ENCODE results near the gene MYPOP. TPM values are rescaled to one million over a fixed set of nuclear protein-coding genes. Genes with fewer than 3 reads are reported as not detected.
A peak's percentile ranks its signal among the peaks of the same experiment; 100 is the strongest.

The MYPOP gene
- total RNA-seq, 1 experiment from 2014 or later: 10.8 TPM

DNA sequence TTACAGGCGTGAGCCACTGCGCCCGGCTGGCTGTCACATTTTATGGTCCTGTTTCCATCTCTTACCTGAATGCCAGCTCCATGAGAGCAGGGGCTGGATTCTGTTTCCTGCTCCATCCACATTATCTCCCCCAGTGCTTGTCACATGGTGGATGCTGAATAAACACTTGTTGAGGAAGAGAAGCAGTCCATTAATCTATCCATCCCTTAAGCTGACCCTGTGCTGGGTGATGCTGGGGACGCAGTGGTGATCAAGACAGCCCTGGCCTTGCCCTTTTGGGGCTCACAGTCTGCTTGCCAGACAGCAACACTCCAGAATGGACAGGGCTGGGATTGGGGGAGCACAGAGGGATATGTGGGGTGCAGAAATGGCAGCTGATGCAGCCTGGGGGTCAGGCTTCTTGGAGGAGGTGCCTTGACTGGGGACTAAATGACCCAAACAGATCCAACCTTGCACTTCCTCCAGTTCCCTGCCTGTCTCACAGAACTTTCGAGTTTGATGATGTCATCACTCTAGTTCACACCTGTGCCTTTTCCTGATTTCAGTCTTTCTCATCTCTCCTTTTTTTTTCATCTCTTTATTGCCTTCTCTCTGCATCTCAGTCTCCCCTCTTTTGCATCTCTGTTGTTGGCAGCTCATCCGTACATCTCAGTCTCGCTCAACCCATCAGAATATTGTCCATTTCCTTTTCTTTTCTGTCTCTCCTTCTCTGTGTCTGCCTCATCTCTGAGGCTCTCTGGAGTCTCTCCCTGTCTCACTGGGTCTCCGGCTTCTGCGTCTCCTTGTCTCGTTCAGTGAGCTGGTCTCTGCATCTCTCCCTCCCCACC, 21.1 kb downstream of the MYPOP start:
- no peak for ATAC-seq
- Histone ChIP-seq H3K9ac (ENCODE audit: low read length) (0 out of 2 replicates have a peak overlapping the region, but pooled peaks have one; percentile 57), H2AFZ (ENCODE audit: low read depth, low read length, poor library complexity, severe bottlenecking) (no peak overlapping the region), H3K4me2 (ENCODE audit: low read length) (peak overlapping the region; percentile 96), H3K79me2 (ENCODE audit: insufficient read depth, low read length) (peaks cover 15% of the 10 kb centered on the region), H3K9me3 (ENCODE audit: control insufficient read depth in 1 of 2, insufficient read depth in 1 of 2, low read depth in 1 of 2, low read length in 2 of 2) (no peaks in the 10 kb centered on the region), H3K27ac (ENCODE audit: low read depth, low read length) (peak overlapping the region; percentile 68; the same call in 1 of the 2 replicates), H3K36me3 (ENCODE audit: control insufficient read depth in 1 of 2, insufficient read depth in 2 of 2, low read length in 2 of 2) (no peaks in the 10 kb centered on the region), H3K27me3 (ENCODE audit: insufficient read depth, low read length) (no peaks in the 10 kb centered on the region), H4K20me1 (ENCODE audit: insufficient read depth) (no peaks in the 10 kb centered on the region), H3K9me2 (ENCODE audit: insufficient read depth) (no peaks in the 10 kb centered on the region), H3K4me3 (replicated peaks in 1 of 2; ENCODE audit: low read depth in 1 of 2, low read length in 2 of 2) (no peak overlapping the region), H3K4me1 (ENCODE audit: control insufficient read depth in 1 of 2, insufficient read depth in 2 of 2, low read length in 2 of 2) (peaks cover 27 to 56% of the 10 kb centered on the region in 2 experiments)
- no peak for DNase-seq (ENCODE audit: low read depth, low spot score)
- ChIA-PET CTCF (interaction anchor here (1.0 to 5.0 kb wide), 4 partner anchors 17 to 195 kb away, joined by 3 to 45 read pairs (median 11); partner anchors contain the start of genes FOXA3 and SYMPK), POLR2A (interaction anchor here (3.3 kb wide), 1 partner anchor 17 kb away, joined by 24 read pairs; the partner anchor contains the start of genes FOXA3 and SYMPK), RAD21 (ENCODE audit: low non-redundant PET in 1 of 2, low total read pairs in 2 of 2, uncharacterized antibody in 2 of 2, unreplicated experiment in 2 of 2) (interaction anchor here in 1 of 2 experiments (0.8 to 1.3 kb wide), 2 partner anchors 17 to 18 kb away, joined by 4 read pairs; partner anchors contain the start of genes FOXA3 and SYMPK)
- no TSS peak for BruUV-seq (replicated peaks)
- intact Hi-C loops (cut with micrococcal nuclease): no loop called here
- TF ChIP-seq TCF7L2 (IDR thresholded peaks at IDR 0.05; ENCODE audit: borderline replicate concordance, extremely low read depth, insufficient read depth, insufficient read length) (no peak), EZH2phosphoT487 (IDR thresholded peaks at IDR 0.05; ENCODE audit: borderline replicate concordance) (no peak), CBX3 (IDR thresholded peaks at IDR 0.05; ENCODE audit: low read depth) (no peak), POLR2A (IDR thresholded peaks at IDR 0.05; ENCODE audit: borderline replicate concordance, extremely low read depth, insufficient read depth, insufficient read length) (no peak), SIN3A (IDR thresholded peaks at IDR 0.05; ENCODE audit: low read depth) (no peak)
- TF ChIP-seq, protein P1, sequence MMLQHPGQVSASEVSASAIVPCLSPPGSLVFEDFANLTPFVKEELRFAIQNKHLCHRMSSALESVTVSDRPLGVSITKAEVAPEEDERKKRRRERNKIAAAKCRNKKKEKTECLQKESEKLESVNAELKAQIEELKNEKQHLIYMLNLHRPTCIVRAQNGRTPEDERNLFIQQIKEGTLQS (IDR thresholded peaks at IDR 0.05): no peak

DNA sequence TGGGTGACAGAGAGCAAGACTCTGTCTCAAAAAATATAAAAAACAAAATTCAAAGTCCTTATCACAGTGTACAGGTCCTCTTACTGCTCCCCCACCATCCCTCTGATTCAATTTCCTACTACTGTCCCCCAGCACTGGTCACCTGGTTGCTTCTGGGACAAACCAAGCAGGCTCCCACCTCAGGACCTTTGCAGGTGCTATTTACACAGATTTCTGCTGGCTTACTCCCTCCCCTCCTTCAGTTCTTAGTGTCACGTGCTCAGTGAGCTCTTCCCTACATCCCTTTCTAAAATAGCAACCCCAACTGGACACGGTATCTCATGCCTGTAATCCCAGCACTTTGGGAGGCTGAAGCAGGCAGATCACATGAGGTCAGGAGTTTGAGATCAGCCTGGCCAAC, 22.4 kb downstream of the MYPOP start:
- intact Hi-C loops (cut with micrococcal nuclease): no loop called here
- peaks cover 9% of the 10 kb centered on the region; the same call in 1 of the 2 replicates for H3K79me2 ChIP-seq (ENCODE audit: insufficient read depth, low read length)
- H3K36me3 ChIP-seq (ENCODE audit: control insufficient read depth in 1 of 2, insufficient read depth in 2 of 2, low read length in 2 of 2): no peaks in the 10 kb centered on the region
- H2AFZ ChIP-seq (ENCODE audit: low read depth, low read length, poor library complexity, severe bottlenecking): no peak overlapping the region
- H3K4me3 ChIP-seq (replicated peaks in 1 of 2; ENCODE audit: low read depth in 1 of 2, low read length in 2 of 2): no peak overlapping the region
- H3K9me2 ChIP-seq (ENCODE audit: insufficient read depth): no peaks in the 10 kb centered on the region
- POLR2A ChIA-PET: interaction anchor here (3.3 kb wide), 1 partner anchor 16 kb away, joined by 24 read pairs; the partner anchor contains the start of genes FOXA3 and SYMPK
- H3K27ac ChIP-seq (ENCODE audit: low read depth, low read length): no peak overlapping the region
- no peak overlapping the region for H3K9ac ChIP-seq (ENCODE audit: low read length)
- H4K20me1 ChIP-seq (ENCODE audit: insufficient read depth): no peaks in the 10 kb centered on the region
- no peak for TF ChIP-seq FOSL1 (IDR thresholded peaks at IDR 0.05; ENCODE audit: low read depth)
- TF ChIP-seq, protein P2, sequence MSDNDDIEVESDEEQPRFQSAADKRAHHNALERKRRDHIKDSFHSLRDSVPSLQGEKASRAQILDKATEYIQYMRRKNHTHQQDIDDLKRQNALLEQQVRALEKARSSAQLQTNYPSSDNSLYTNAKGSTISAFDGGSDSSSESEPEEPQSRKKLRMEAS (IDR thresholded peaks at IDR 0.05): no peak
- TF ChIP-seq ZFX (IDR thresholded peaks at IDR 0.05): no peak
- TF ChIP-seq JUND (IDR thresholded peaks at IDR 0.05): no peak
- no peak for TF ChIP-seq POLR2A (IDR thresholded peaks at IDR 0.05; ENCODE audit: borderline replicate concordance, extremely low read depth, insufficient read depth, insufficient read length)
- no peak for DNase-seq (ENCODE audit: low read depth, low spot score)
- H3K27me3 ChIP-seq (ENCODE audit: insufficient read depth, low read length): no peaks in the 10 kb centered on the region
- H3K9me3 ChIP-seq (ENCODE audit: control insufficient read depth in 1 of 2, insufficient read depth in 1 of 2, low read depth in 1 of 2, low read length in 2 of 2): no peaks in the 10 kb centered on the region
- H3K4me1 ChIP-seq (ENCODE audit: control insufficient read depth in 1 of 2, insufficient read depth in 2 of 2, low read length in 2 of 2): peaks cover 26 to 49% of the 10 kb centered on the region in 2 experiments
- CTCF ChIA-PET: interaction anchor here (5.0 kb wide), 1 partner anchor 16 kb away, joined by 45 read pairs; the partner anchor contains the start of genes FOXA3 and SYMPK
- BruUV-seq (replicated peaks): no TSS peak
- H3K4me2 ChIP-seq (ENCODE audit: low read length): no peak overlapping the region
- RAD21 ChIA-PET (ENCODE audit: low non-redundant PET in 1 of 2, low total read pairs in 2 of 2, uncharacterized antibody in 2 of 2, unreplicated experiment in 2 of 2): no interaction called here
- ATAC-seq: no peak
